Stimulated activated CD8-positive, alpha-beta memory T cell treated with anti-CD3 and anti-CD28 coated beads, Interleukin-12 subunit alpha, Interleukin-12 subunit beta, amount 100 ng/mL, for 24 hours (primary cell): ENCODE measurements around the gene VAMP5.
"Not testable (repeated sequence)": the region's sequence is repeated elsewhere in the genome, so short reads cannot be mapped to it uniquely, and the experiment has no call there.

ENCODE experiments used
- DNase-seq: peaks from one replicate; pipeline ENCODE4 v3.0.0-alpha.2; 2020; ENCODE audit errors: extremely low read depth

The VAMP5 gene

GRCh38 chr2:85601771-85602475 lies 17.7 kb downstream of the VAMP5 start:
- no peak for DNase-seq

- peak; percentile 74 for DNase-seq
Observed at GRCh38 chr2:85602476-85603234, 18.4 kb downstream of the VAMP5 start, which contains the start of gene TMEM150A. TMEM150A (minus strand) TSS chr2:85602698; CDS start chr2:85601948, 750 bp downstream.

- DNase-seq: not testable (repeated sequence)
Observed at GRCh38 chr2:85604133-85604444, 19.9 kb downstream of the VAMP5 start.

DNA sequence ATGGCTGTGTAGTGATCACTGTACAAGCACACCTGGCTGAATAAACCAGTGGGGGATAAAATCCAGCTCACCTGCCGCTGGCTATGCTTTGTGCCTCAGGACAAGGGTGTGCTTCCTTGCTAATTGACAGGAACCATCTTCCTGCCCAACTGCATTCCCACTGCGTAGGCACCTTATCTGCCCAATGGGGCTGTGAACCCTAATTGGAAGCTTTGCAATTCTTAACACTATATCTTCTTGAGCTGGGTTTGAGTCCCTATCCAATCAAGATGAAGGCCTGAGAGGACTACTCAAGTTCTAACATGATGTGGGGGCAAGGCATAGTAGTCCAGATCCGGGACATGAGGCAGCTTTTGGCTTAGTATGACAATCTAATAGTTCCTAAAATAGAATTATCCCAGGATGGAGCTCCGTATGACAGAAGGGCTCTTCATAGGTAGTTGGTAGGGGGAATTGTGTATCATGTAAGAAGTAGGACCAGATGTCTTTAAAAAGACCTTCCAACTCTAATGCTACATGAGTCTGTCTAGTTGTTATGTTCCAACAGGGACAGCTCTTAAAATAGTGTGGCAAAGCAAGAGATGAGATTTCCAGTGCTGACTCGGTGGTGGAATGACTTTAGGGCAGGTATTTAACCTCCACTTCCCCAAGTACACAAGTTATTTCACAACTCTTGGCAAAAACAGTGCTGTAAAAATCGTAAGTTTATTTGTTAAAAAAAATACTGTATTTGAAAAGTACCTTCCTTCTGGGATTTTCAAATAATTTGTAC lies 20.5 kb downstream of the VAMP5 start:
- DNase-seq: no peak

GRCh38 chr2:85605406-85606115 lies 21.3 kb downstream of the VAMP5 start:
- no peak for DNase-seq

GRCh38 chr2:85606116-85606455 lies 21.9 kb downstream of the VAMP5 start:
- DNase-seq: no peak

DNA sequence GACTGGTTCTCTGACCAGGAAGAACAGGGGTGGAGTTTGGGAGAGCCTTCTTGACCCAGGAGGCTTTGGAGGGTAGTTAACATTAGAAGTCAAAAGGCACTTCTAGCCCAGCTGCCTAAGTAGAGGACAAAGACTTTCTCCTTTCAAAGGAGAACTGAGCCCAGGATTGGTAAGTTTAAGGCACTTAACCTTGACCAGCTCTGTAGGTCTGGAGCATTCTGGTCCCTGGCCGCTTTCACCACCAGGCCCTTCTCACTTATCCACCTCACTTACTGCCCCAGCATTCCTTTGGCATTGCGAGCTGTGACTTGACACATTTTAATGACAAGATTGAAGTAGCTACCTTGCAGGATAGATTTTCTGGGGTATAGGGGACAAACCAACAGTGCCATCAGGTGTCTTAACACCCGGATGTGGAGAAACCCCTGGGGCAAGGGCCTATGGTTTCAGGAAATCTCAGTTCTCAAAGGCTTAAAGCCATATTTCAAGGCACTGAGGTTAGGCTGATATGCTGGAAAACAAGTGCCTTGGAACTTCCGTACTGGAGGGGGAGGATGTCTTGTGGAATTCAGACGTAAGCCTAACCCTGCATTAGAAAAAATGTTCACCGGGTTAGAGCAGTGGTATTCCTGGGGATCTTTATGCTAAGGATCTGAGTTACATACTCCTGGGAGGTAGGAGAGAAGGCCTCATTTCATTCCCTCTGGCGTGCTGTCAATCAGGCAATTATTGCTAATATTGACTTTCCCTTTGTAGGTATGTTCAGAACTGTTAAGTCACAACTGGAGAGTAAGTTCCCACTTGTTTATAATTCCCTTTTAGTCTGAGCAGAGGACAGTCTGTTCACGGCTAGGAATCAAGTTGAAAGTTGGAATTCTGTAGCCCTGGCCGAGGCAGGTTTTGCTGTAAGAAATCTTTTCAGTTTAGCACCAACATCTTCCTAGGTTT lies 23.3 kb downstream of the VAMP5 start:
- DNase-seq: no peak

DNA sequence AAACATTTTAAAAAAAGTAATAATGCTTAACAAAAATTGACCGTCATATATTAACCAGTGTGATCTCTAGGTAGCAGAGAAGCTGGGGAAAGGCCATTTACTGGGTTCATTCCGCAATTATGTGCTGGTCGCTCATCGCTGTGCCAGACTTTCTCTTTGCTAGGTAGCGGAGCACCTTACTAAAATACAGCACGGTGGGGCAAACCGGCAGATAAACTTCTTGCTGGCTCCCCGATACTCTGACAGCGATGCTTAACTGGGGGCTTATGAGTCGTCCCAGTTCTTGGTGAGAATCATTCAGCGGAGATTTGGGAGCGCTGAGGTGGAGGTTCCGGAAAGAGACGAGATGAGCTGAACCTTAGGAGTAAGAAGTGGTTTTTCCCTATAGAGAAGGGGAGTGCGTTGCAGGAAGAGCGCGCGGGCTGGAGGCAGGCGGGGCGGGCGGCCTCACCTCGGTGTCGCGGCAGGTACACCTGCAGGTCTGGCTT lies 27.0 kb downstream of the VAMP5 start:
- DNase-seq: no peak

GRCh38 chr2:85611705-85612587 lies 27.7 kb downstream of the VAMP5 start, which contains the start of gene C2orf68:
C2orf68 (minus strand) TSS chr2:85612066; CDS start chr2:85611984, 82 bp downstream.
- peak; percentile 65 for DNase-seq

DNA sequence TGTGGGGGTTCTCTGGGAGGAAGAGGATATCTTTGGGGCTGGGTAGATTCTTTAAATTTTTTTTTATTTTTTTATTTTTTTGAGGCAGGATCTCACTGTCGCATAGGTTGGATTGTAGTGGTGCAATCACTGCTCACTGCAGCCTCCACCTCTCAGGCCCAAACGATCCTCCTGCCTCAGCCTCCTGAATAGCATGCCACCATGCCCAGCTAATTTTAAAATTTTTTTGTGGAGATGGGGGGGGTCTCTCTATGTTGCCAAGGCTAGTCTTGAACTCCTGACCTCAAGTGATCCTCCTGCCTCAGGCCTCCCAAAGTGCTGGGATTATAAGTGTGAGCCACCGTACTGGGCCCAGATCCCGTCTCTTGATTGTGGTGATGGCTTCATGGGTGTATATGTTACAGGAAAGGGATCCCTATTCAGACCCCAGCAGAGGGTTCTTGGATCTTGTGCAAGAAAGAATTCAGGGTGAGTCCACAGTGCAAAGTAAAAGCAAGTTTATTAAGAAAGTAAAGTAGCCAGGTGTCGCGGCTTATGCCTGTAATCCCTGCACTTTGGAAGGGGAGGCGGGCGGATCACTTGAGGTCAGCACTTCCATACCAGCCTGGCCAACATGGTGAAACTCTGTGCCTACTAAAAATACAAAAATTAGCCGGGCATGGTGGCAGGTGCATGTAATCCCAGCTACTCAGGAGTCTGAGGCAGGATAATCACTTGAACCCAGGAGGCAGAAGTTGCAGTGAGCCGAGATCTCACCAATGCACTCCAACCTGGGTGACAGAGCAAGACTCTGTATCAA lies 29.7 kb downstream of the VAMP5 start:
- DNase-seq: no peak

- not testable (repeated sequence) for DNase-seq
Observed at GRCh38 chr2:85614757-85615156, 30.5 kb downstream of the VAMP5 start.

DNA sequence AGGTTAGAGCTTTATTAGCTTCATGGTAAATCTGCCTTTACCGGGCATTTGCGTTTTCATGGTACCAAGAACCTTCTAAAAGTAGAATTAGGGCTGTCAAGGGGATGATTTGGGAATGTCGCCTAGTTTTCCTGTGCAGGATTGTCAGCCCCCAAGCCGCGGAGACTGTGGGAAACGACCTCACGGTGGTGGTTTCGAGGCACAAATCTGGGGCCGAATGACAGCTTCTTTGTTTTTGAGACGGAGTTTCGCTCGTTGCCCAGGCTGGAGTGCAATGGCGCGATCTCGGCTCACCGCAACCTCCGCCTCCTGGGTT lies 31.1 kb downstream of the VAMP5 start:
- no peak for DNase-seq

DNA sequence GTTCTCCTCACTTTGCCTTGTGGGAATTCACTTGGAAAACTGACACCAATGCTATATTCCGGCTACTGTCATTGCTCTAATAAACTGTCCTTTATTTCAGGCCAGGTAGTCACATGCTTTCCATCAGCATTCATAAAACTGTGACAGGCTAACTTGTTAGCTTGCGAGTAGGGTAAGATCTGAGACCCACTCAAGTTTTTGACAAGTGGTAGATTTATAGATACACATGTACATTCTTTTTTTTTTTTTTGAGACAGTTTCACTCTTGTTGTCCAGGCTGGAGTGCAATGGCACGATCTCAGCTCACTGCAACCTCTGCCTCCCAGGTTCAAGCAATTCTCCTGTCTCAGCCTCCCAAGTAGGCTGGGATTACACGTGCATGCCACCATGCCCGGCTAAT lies 33.5 kb downstream of the VAMP5 start:
- not testable (repeated sequence) for DNase-seq

GRCh38 chr2:85619617-85620016 lies 35.4 kb downstream of the VAMP5 start:
- no peak for DNase-seq

GRCh38 chr2:85621338-85621737 lies 37.1 kb downstream of the VAMP5 start:
- no peak for DNase-seq

GRCh38 chr2:85623991-85624390 lies 39.8 kb downstream of the VAMP5 start:
- no peak for DNase-seq

DNA sequence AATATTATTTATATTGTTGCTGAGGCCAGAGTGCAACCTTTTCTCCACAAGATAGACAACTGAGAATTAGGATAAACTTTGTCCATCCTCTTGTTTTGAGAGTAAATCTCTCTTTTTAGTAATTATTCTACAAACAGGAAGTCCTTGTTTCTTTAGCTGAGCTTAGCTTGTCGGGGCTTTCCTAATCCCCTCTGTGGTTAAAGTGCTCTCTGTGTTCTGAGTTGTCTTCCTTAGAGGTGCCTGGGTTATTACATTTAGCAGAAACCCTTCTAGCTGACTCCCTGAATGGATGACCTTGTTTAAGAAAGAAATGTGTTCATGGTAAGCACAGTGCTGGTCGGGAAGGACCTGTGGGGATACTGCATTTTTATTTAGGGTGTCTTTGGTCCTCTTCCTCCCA lies 44.4 kb downstream of the VAMP5 start:
- DNase-seq: no peak

GRCh38 chr2:85631316-85631715 lies 47.1 kb downstream of the VAMP5 start:
- no peak for DNase-seq

- DNase-seq: no peak
Observed at GRCh38 chr2:85635011-85635410, 50.8 kb downstream of the VAMP5 start.
